Activated naive CD4-positive, alpha-beta T cell treated with anti-CD3 and anti-CD28 coated beads, Interleukin-2, amount 50 U/mL, for 72 hours (primary cell): Measurements from ENCODE around the gene TTC33. TPM values are rescaled to one million over a fixed set of nuclear protein-coding genes. Genes with fewer than 3 reads are reported as not detected.
"Not testable (repeated sequence)": the region's sequence is repeated elsewhere in the genome, so short reads cannot be mapped to it uniquely, and the experiment has no call there.

Experiments
- ATAC-seq, 2 donors: fragments of 150-1000 bp; cut with Tn5 transposase; 2 replicates each; pipeline ENCODE4 v1.10.0; 2021; ENCODE audit warnings: mild to moderate bottlenecking in 2 of 2, moderate library complexity in 2 of 2
- DNase-seq, 2 donors: peaks; one replicate each; pipeline ENCODE4 v3.0.0; 2021 to 2022; ENCODE audit warnings: low spot score in 2 of 2
- H3K27ac Mint-ChIP-seq, 2 donors: one replicate each; pipeline ENCODE4 v1.8.0; 2022; ENCODE audit warnings: mild to moderate bottlenecking in 2 of 2, mixed read lengths in 2 of 2
- H3K36me3 Mint-ChIP-seq, 2 donors: one replicate each; pipeline ENCODE4 v1.8.0; 2022; ENCODE audit warnings: mixed read lengths in 2 of 2
- H3K9me3 Mint-ChIP-seq, 2 donors: one replicate each; pipeline ENCODE4 v1.8.0; 2022; ENCODE audit warnings: mixed read lengths in 2 of 2
- total RNA-seq, 2 donors: library from RNA; stranded (reverse); gene quantifications; one replicate each; pipeline ENCODE4 v1.2.3, GENCODE V29; 2022

Gene TTC33, protein sequence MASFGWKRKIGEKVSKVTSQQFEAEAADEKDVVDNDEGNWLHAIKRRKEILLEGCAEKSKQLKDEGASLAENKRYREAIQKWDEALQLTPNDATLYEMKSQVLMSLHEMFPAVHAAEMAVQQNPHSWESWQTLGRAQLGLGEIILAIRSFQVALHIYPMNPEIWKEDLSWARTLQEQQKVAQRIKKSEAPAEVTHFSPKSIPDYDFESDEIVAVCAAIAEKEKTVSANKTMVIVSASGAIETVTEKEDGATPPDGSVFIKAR
- 10 to 100 TPM; 22.2 to 22.5 TPM for total RNA-seq

- no peak within 1 kb of the TSS for H3K27ac Mint-ChIP-seq
- peak; percentile 92 to 94 for DNase-seq
- H3K36me3 Mint-ChIP-seq = peaks cover 6 to 25% of the 10 kb centered on the region in 2 donors
- H3K9me3 Mint-ChIP-seq = no peaks in the 10 kb centered on the region
- ATAC-seq = peak; percentile 90 to 91
Observed at GRCh38 chr5:40755407-40756365, at the start of gene TTC33. Gene TTC33, minus strand, starts transcription at chr5:40755961. Its CDS starts 8,943 bp downstream, at chr5:40747018.

DNA sequence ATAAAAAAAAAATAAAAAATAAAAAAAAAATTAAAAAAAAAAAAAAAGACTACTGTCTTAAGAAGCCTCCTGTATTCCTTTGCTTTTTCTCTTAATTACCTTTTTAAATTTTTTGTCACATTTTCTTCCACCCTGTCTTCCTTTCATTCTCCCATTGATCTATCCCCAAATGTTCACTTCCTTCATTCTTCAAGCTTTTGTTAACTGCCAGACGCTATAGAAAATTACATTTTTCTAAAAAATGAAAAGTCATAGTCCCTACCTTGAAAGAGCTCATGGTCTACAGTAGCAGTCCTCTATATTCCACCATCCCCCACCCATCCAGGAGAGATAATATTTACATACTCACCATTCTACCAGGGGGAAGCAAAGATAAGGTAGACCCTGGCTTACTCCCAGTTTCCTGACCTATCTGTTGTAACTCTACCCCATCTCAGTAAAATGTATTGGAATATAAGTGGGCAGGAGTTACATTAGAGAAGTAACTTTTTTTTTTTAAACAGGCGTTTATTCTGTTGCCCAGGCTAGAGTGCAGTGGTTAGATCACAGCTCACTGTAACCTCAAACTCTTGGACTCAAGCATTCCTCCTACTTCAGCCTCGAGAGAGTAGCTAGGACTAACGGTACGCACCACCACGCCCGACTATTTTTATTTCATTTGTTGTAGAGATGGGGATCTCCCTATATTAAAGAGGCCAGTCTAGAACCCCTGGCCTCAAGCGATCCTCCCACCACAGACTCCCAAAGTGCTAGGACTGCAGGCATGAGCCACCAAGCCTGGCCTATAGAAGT is 46.2 kb upstream of the TTC33 start:
- H3K36me3 Mint-ChIP-seq = no peaks in the 10 kb centered on the region
- H3K27ac Mint-ChIP-seq = no peak overlapping the region
- no peaks in the 10 kb centered on the region for H3K9me3 Mint-ChIP-seq
- no peak for ATAC-seq
- DNase-seq = no peak

- Mint-ChIP-seq H3K36me3 (peaks cover 7 to 15% of the 10 kb centered on the region in 2 donors), H3K27ac (peak overlapping the region in 1 of 2 donors; percentile 83), H3K9me3 (no peaks in the 10 kb centered on the region)
- DNase-seq = no peak
- ATAC-seq = no peak
Observed at GRCh38 chr5:40799258-40799657, 43.5 kb upstream of the TTC33 start.

DNA sequence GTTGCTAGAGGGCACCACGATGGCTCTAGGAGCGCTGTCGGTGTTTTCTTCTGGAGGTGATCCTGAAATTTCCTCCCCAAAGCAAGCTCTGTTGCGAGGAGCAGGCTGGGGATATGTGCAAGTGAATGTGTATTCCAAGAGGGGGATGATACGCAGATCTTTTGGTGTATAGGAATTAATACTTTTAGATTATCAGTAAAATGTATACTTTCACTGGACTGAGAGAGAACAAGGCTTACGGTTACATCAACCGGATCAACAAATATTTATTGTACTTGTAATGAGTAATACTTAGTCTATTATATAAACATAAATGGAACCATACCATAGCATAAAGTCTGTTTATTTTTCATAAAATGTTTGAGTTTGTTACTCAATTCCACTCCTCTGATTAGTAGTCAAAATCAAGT is 43.0 kb upstream of the TTC33 start:
- ATAC-seq (no peak), DNase-seq (no peak)
- Mint-ChIP-seq H3K36me3 (peaks cover 7 to 20% of the 10 kb centered on the region in 2 donors), H3K27ac (peak overlapping the region in 1 of 2 donors; percentile 83), H3K9me3 (no peaks in the 10 kb centered on the region)

DNA sequence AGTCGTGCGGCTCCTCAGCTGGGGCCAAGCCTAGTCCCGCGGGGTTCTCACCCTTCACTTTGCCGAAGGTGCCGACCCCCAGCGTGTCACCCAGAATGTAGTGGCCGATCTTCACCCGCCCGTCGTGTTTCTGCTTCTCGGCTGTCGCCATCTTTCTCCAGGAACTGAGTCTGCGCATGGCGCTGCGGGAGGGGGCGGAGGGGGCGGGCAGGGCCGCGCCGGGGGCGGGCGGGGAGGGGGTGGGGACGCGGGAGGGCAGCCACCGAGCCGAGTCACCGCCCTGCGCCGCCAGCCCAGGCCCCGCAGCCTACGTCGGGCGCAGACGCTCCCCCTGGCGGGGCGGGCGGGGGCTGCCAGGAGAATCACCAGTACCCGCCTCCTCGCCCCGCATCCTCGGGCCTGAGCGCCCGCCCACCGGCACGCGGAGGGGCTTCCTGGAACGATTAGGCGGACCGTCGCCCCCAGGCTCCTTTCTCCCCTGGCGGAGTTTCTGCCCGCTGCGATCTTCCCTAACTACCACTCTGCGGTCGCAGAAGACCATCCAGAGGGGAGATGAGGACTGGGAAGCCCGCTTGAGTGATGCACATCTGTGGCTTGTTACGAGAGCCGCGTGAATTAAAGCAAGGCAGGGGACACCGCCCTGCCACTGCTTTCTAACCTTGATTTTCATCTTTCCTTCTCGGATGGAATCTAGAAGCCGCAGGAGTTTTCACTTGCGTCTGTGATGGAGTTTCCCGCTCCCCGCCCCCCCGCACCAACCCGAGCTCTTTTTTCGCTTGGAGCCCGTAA is 42.4 kb upstream of the TTC33 start, which contains the start of gene PRKAA1:
TSS of gene PRKAA1 (minus strand) at position 363 of the 789 bp plus-strand sequence. CDS start at position 178, 185 bp downstream.
- H3K36me3 Mint-ChIP-seq = peaks cover 7 to 23% of the 10 kb centered on the region in 2 donors
- H3K27ac Mint-ChIP-seq = peak within 1 kb of the TSS; percentile 83 to 88
- ATAC-seq = peak; percentile 84 to 95

DNA sequence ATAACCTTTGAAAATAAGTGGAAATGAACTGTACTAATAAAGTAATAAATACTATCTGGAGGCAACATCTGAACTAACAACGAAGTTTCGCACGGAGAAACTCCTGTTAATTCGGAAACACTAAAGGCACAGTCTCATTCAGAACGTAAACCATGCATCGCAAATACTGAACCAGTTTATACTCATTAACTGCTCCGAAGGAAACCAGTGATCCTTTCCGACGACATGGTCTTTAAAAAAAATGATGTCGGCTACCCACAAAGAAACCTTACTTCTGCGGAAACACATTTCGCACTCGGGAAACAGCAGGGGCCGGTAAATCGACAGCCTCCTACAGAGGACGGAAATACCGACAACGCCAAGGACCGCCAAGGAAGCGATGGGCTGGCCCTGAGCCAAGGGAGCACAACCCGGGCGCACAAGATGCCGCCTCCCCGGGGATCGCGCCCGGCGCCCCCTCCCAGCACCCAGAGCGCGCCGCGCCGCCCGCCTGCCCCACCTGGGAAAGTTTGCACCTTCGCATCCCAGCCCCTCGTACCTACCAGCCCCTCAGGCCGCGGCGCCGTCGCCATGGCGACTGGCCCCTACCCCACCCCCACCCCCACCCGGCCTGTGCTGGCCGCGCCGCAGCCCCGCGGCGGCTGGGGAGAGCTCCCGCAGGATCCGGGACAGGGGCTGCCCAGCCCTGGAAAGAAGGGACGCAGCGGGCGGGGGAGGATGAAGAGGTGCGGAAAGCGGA is 41.7 kb upstream of the TTC33 start:
- peak; percentile 54 to 59 for ATAC-seq
- Mint-ChIP-seq H3K27ac (peak overlapping the region; percentile 44 to 83), H3K36me3 (peaks cover 7 to 23% of the 10 kb centered on the region in 2 donors), H3K9me3 (no peaks in the 10 kb centered on the region)
- DNase-seq = peak; percentile 70 to 82

More for the DNA sequence above, 42.4 kb upstream of the TTC33 start, which contains the start of gene PRKAA1:
- no peaks in the 10 kb centered on the region for H3K9me3 Mint-ChIP-seq
- peak; percentile 89 to 90 for DNase-seq

GRCh38 chr5:40796487-40796889 is 40.7 kb upstream of the TTC33 start:
- H3K27ac Mint-ChIP-seq = peak overlapping the region in 1 of 2 donors; percentile 83
- H3K9me3 Mint-ChIP-seq = no peaks in the 10 kb centered on the region
- ATAC-seq (no peak), DNase-seq (no peak)
- H3K36me3 Mint-ChIP-seq = peaks cover 7 to 23% of the 10 kb centered on the region in 2 donors

DNA sequence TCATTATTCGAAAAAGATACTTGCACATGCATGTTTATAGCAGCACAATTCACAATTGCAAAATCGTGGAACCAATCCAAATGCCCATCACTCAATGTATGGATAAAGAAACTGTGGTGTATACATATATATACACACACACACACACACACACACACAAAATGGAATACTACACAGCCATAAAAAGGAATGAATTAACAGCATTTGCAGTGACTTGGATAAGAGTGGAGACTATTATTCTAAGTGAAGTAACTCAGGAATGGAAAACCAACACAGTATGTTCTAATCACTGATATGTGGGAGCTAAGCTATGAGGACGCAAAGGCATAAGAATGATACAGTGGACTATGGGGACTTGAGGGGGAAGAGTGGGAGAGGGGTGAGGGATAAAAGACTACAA is 39.1 kb upstream of the TTC33 start:
- DNase-seq, H3K27ac Mint-ChIP-seq, ATAC-seq, H3K9me3 Mint-ChIP-seq: not testable (repeated sequence)
- peaks cover 7 to 33% of the 10 kb centered on the region in 2 donors for H3K36me3 Mint-ChIP-seq

GRCh38 chr5:40794340-40794739 is 38.6 kb upstream of the TTC33 start:
- ATAC-seq, H3K27ac Mint-ChIP-seq, DNase-seq, H3K9me3 Mint-ChIP-seq: not testable (repeated sequence)
- H3K36me3 Mint-ChIP-seq = peaks cover 7 to 34% of the 10 kb centered on the region in 2 donors

DNA sequence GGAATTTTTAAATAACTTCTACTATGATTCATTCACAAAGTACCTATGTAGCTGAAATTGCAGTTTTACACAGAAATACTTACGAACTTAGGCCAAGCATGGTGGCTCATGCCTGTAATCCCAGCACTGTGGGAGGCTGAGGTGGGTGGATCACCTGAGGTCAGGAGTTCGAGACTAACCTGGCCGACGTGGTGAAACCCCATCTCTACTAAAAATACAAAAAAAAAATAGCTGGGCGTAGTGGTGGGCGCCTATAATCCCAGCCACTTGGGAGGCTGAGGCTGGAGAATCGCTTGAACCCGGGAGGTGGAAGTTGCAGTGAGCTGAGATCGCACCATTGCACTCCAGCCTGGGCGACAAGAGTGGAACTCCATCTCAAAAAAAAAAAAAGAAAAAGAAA is 36.9 kb upstream of the TTC33 start:
- DNase-seq, ATAC-seq, H3K27ac Mint-ChIP-seq, H3K9me3 Mint-ChIP-seq: not testable (repeated sequence)
- H3K36me3 Mint-ChIP-seq = peaks cover 16 to 50% of the 10 kb centered on the region in 2 donors

GRCh38 chr5:40791715-40792139 is 36.0 kb upstream of the TTC33 start:
- no peak for DNase-seq
- Mint-ChIP-seq H3K36me3 (peaks cover 16 to 55% of the 10 kb centered on the region in 2 donors), H3K27ac (no peak overlapping the region), H3K9me3 (peaks cover 0 to 8% of the 10 kb centered on the region in 2 donors)
- ATAC-seq = no peak

- peak overlapping the region in 1 of 2 donors; percentile 55 for H3K27ac Mint-ChIP-seq
- peaks cover 16 to 61% of the 10 kb centered on the region in 2 donors for H3K36me3 Mint-ChIP-seq
- DNase-seq = no peak
- peaks cover 0 to 8% of the 10 kb centered on the region in 2 donors for H3K9me3 Mint-ChIP-seq
- no peak for ATAC-seq
Observed at GRCh38 chr5:40790947-40791593, 35.3 kb upstream of the TTC33 start.

- ATAC-seq, DNase-seq, H3K9me3 Mint-ChIP-seq, H3K27ac Mint-ChIP-seq: not testable (repeated sequence)
- H3K36me3 Mint-ChIP-seq = peaks cover 9 to 49% of the 10 kb centered on the region in 2 donors
Observed at GRCh38 chr5:40788941-40789340, 33.2 kb upstream of the TTC33 start.

DNA sequence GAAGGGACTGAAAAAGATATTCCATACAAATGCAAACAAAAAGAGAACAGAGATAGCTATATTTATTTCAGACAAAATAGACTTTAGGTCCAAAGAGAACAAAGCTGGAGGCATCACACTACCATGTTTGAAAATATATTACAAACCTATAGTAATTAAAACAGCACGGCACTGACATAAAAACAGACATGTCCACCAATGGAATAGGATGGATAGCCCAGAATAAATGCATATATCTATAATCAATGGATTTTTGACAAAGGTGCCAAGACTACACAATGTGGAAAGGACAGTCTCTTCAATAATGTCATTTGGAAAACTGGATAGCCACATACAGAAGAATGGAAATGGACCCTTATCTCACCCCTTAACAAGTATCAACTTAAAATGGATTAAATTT is 32.2 kb upstream of the TTC33 start:
- DNase-seq (no peak), ATAC-seq (no peak)
- peaks cover 9 to 44% of the 10 kb centered on the region in 2 donors for H3K36me3 Mint-ChIP-seq
- H3K27ac Mint-ChIP-seq = no peak overlapping the region
- H3K9me3 Mint-ChIP-seq = peaks cover 0 to 8% of the 10 kb centered on the region in 2 donors
